Fibroblast of skin of left biceps (primary cell): ENCODE measurements around the gene RBM26.

Experiments
- DNase-seq, 2 experiments: peaks; one replicate each; pipeline ENCODE4 v3.0.0-alpha.2; 2013; ENCODE audit warnings: low read depth in 2 of 2

The RBM26 gene, protein sequence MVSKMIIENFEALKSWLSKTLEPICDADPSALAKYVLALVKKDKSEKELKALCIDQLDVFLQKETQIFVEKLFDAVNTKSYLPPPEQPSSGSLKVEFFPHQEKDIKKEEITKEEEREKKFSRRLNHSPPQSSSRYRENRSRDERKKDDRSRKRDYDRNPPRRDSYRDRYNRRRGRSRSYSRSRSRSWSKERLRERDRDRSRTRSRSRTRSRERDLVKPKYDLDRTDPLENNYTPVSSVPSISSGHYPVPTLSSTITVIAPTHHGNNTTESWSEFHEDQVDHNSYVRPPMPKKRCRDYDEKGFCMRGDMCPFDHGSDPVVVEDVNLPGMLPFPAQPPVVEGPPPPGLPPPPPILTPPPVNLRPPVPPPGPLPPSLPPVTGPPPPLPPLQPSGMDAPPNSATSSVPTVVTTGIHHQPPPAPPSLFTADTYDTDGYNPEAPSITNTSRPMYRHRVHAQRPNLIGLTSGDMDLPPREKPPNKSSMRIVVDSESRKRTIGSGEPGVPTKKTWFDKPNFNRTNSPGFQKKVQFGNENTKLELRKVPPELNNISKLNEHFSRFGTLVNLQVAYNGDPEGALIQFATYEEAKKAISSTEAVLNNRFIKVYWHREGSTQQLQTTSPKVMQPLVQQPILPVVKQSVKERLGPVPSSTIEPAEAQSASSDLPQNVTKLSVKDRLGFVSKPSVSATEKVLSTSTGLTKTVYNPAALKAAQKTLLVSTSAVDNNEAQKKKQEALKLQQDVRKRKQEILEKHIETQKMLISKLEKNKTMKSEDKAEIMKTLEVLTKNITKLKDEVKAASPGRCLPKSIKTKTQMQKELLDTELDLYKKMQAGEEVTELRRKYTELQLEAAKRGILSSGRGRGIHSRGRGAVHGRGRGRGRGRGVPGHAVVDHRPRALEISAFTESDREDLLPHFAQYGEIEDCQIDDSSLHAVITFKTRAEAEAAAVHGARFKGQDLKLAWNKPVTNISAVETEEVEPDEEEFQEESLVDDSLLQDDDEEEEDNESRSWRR

DNA sequence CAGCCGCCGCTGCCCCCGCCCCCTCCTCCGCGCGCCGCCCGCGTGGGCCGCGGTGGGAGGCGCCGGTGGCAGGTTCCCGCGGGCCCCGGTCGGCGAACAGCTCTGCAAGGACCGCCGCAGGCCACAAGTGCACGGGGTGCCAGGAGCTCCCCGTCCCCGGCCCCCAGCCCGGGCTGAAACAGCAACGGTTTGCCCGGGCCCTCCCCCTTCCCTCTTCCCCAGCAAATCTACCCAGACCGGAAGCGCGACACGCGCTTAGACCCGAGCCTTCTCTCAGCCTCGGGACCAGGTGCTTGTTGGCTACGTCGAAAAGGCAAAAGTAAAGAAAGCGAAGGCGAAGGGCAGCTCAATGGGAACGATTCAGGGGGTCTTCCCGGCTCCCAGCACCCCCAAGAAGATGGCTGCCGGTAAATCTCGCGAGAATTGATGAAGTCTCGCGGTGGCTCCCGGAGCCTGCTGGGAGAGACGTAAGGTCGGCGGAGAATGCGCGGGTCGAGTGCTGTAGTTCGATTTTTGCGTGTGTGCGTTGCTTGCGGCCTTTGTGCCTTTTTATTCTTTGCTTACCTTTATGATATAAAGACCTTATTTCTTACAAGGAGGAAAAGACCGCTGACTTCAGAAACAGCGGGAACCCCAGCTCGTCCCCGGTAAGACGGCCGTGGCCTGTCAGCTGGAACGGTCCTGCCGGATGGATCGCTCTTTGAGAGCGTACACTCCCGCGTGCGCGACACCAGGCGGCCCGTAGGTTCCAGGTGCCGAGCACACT is at the start of gene RBM26:
TSS of gene RBM26 (minus strand) at position 425 of the 766 bp plus-strand sequence. CDS start 481 bp downstream, outside the sequence.
- peak; percentile 88 to 89 for DNase-seq

DNA sequence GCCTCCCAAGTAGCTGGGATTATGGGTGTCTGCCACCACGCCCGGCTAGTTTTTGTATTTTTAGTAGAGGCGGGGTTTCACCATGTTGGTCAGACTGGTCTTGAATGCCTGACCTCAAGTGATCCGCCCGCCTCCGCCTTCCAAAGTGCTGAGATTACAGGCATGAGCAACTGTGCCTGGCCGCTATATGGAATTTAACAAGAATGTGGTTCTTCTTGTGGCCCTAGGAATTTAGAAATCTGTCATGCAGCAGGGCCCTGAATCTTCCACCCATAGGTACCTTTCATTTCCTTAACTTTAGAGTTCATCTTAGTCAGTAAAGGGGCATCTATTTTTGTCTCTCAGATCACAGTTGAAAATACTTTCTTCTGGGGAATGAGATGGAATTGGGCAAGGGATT is 49.3 kb upstream of the RBM26 start:
- DNase-seq = no peak

DNA sequence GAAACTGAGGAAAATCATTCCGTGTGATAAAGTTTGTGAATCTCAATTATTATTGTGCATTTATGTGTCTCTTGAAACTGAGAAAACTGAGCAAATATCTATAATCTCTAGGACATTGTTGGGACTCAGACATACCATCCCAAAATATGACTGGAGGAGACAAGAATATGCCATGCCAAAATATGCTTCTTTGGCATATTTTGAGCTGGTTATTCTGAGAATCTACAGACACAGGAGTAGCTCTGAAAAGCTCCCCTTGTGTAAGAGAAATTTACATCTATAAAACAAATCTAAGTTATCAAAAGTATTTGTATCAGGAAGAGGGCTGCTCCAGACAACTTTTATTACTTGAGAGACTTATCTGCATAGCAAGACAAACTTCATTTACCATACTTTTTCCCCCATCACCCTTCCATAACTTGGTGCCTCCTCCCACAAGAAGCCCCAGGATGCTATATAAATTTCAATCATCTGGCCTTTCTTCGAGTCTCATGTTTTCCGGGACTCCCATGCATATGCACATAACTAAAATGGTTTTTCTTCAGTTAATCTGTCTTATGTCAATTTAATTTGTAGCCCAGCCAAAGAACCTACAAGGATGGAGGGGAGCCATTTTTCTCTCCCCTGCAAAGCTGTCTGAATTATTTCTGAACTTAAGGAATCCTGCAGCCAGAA is 46.3 kb upstream of the RBM26 start:
- no peak for DNase-seq

DNA sequence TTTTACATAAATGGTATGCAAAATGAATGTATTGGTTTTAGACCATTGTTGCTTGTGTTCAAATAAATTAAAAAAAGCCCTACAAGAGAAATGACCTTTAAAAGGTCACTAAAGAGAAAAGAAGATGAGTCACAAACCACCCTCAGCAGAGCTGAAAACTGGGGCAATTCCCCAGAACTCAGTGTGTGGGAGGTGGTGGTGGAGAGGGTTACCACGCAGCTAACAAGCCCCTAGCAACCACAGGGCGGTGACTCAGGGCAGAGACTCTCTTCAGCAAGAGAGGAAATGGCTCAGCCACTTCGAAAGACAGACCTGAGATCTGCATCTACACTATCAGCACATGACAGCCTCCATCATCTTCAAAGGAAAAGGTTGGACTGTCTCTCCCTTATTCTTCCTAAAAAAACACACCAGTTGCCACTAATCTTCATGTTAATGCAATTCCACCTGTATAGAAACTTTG is 45.5 kb upstream of the RBM26 start:
- peak; percentile 60 to 69 for DNase-seq

- DNase-seq = no peak
Measured at GRCh38 chr13:79450110-79450509, 44.1 kb upstream of the RBM26 start.

- DNase-seq = no peak
Measured at GRCh38 chr13:79448413-79448812, 42.4 kb upstream of the RBM26 start.

DNA sequence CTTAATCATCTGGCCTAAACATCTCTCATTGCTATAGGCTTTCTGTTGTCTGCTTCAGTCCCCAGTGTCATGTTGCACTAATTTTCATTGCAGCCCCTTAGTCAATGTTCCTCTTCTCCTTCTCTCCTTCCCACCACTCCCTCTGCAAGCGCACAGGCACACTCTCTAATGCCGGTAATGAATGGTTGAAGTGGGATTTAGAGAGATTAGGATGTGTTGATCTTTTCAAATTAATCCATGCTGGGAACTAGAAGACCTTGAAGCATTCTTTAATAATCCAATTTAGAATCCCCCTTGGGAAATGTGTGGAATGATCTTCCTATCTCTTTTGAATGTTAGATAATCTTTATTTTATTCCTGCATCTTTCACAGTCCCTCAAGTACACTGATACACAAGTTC is 41.7 kb upstream of the RBM26 start:
- no peak for DNase-seq

- DNase-seq = no peak
Measured at GRCh38 chr13:79447141-79447540, 41.1 kb upstream of the RBM26 start.

DNA sequence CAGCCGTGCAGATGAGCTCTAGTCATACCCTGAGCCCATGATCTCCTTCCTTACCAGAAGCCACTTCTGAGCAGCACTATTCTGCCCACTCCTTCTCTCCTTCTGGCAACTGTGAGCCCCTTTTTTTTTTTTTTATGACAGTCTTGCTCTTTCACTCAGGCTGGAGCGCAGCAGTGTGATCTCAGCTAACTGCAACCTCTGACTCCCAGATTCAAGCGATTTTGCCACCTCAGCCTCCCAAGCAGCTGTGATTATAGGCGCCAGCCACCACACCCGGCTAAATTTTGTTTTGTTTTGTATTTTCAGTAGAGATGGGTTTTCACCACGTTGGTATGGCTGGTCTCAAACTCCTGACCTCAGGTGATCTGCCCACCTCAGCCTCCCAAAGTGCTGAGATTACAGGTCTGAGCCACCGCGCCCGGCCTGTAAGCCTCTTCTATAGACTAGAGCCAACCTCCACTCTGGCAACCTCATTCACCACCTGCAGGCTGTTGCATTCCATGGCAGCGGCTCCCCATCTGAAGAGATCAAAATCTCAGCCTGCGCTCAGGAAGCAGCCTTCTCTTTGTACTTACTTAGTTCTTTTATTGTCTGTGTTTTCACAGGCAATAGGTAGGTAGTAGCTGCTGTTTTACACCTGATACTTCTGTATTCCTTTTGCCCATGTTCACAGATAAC is 40.1 kb upstream of the RBM26 start:
- DNase-seq = no peak

GRCh38 chr13:79442706-79443105 is 36.7 kb upstream of the RBM26 start:
- DNase-seq = no peak

- no peak for DNase-seq
Measured at GRCh38 chr13:79442221-79442620, 36.2 kb upstream of the RBM26 start.

DNA sequence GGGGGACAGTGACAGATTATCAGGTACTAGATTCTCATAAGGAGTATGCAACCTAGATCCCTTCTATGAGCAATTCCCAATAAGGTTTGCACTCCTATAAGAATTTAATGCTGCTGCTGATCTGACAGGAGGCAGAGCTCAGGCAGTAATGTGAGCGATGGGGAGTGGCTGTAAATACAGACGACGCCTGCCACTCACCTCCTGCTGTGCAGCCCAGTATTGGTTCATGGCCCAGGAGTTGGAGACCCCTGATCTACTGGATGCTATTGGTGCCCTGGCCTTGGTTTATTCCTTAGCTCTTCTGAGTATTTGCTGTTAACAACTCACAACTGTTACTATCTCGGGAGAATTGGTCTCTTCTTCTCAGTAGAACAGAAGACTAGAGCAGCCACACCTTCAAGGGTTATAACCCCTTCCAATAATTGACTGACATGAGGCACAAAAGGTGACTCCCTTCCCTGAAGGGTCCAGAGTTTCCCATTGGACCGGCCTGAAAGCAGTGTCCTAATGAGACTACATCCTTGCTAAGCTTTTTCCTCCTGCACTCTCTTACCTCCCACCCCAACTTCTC is 35.0 kb upstream of the RBM26 start:
- no peak for DNase-seq

DNA sequence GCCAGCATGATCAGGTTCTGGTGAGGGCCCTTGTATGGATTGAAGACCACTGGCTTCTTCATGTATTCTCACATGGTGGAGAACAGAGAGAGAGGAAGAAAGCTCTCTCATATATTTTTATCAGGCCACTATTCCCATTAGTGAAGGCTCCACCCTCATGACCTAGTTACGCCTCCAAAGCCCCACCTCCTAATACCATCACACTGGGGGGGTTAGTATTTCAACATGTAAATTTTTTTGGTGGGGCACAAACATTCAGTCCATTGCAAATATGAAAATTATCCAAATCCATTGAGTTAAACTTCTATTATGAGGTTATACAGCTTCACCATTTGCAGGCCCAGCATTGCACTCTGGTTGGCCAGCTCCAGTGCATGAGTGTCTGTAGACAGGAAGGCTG is 33.2 kb upstream of the RBM26 start:
- DNase-seq = no peak

- DNase-seq = no peak
Measured at GRCh38 chr13:79435561-79435990, 29.5 kb upstream of the RBM26 start.

DNA sequence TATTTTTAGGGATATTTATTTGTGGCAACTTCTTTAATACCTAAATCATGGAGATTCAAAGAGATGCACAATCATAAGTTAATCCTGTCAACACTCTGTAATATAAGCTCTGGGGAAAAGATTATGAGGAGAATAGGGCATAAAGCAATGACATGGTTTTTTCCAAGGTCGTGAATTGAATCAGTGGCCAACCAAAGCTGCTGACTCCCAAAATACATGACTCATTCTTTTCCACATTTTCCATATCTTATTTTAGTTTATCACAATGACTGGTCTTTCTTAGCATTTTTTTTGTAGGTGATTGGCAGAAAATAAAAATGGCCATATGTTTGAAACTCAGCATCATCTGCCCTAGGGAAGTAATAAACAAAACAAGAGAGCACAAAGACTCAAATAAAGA is 28.5 kb upstream of the RBM26 start:
- DNase-seq = no peak

GRCh38 chr13:79432992-79433391 is 26.9 kb upstream of the RBM26 start:
- DNase-seq = no peak

GRCh38 chr13:79432086-79432485 is 26.0 kb upstream of the RBM26 start:
- no peak for DNase-seq

GRCh38 chr13:79429309-79429708 is 23.3 kb upstream of the RBM26 start:
- DNase-seq = no peak

- no peak for DNase-seq
Measured at GRCh38 chr13:79427883-79428282, 21.8 kb upstream of the RBM26 start.

DNA sequence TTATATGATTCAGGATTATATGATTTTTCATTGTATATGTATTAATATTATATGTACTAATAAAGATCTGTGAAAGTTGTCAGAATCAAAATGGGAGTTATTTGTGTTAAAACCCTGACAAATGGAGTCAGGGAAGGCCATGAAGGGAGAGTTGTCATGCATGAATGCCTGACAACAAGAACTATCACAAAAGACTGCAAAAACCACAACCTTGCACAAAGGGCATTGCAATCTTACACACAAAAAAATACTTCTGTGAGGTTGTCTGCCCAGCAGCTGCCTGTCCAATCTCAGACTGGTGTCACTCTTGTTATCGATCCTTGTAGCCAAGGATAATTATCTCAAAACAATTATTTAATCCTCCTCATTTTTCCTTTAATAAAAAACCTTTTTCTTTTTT is 21.2 kb upstream of the RBM26 start:
- no peak for DNase-seq
